Measurements from ENCODE around the gene SLC19A2.

GRCh38 chr1:169485431-169486280 is at the start of gene SLC19A2:
- TF ChIP-seq POLR2AphosphoS5 (IDR thresholded peaks at IDR 0.05) (peak; percentile 89 to 95 (median 93)), POLR2A (IDR thresholded peaks at IDR 0.05) (peak; percentile 93), CTCF (IDR thresholded peaks at IDR 0.05) (peak; percentile 21 to 51 (median 40))
